HG03139 (cell line): ENCODE measurements around the gene SMG5.
"Not testable (repeated sequence)": the region's sequence is repeated elsewhere in the genome, so short reads cannot be mapped to it uniquely, and the experiment has no call there.

Experiments used
- ATAC-seq: cut with Tn5 transposase; IDR thresholded peaks from one replicate; pipeline ENCODE4 v1.9.1; 2021; ENCODE audit not compliant: unreplicated experiment

SMG5 gene

GRCh38 chr1:156244712-156245111 is 37.9 kb downstream of the SMG5 start:
- ATAC-seq = no peak

GRCh38 chr1:156244126-156244525 is 38.5 kb downstream of the SMG5 start:
- ATAC-seq = no peak

- no peak for ATAC-seq
Observed at GRCh38 chr1:156242738-156243137, 39.9 kb downstream of the SMG5 start.

- ATAC-seq = no peak
Observed at GRCh38 chr1:156241926-156242325, 40.7 kb downstream of the SMG5 start, which contains the start of gene BGLAP. TSS of gene BGLAP (plus strand) at chr1:156242184. CDS start at chr1:156242232, 48 bp downstream.

GRCh38 chr1:156241311-156241811 is 41.3 kb downstream of the SMG5 start:
- ATAC-seq = no peak

GRCh38 chr1:156238248-156238647 is 44.4 kb downstream of the SMG5 start:
- no peak for ATAC-seq

GRCh38 chr1:156236164-156236563 is 46.5 kb downstream of the SMG5 start:
- no peak for ATAC-seq

- ATAC-seq = no peak
Observed at GRCh38 chr1:156233426-156234127, 49.0 kb downstream of the SMG5 start.

GRCh38 chr1:156232201-156232894 is 50.3 kb downstream of the SMG5 start:
- ATAC-seq = no peak

- ATAC-seq = no peak
Observed at GRCh38 chr1:156230473-156230837, 52.2 kb downstream of the SMG5 start.

- ATAC-seq = no peak
Observed at GRCh38 chr1:156229809-156230472, 52.7 kb downstream of the SMG5 start.

GRCh38 chr1:156228501-156228900 is 54.1 kb downstream of the SMG5 start:
- no peak for ATAC-seq

- no peak for ATAC-seq
Observed at GRCh38 chr1:156226782-156227181, 55.8 kb downstream of the SMG5 start.

GRCh38 chr1:156226116-156226538 is 56.5 kb downstream of the SMG5 start:
- ATAC-seq = peak; percentile 51

- ATAC-seq = no peak
Observed at GRCh38 chr1:156225677-156226014, 57.0 kb downstream of the SMG5 start.

- no peak for ATAC-seq
Observed at GRCh38 chr1:156221986-156222692, 60.5 kb downstream of the SMG5 start.

GRCh38 chr1:156220226-156220625 is 62.4 kb downstream of the SMG5 start:
- no peak for ATAC-seq

- ATAC-seq = no peak
Observed at GRCh38 chr1:156217871-156218270, 64.8 kb downstream of the SMG5 start.

- ATAC-seq = not testable (repeated sequence)
Observed at GRCh38 chr1:156216361-156217086, 66.1 kb downstream of the SMG5 start.

GRCh38 chr1:156214024-156214748 is 68.4 kb downstream of the SMG5 start:
- no peak for ATAC-seq
